WTC11 (cell line): ENCODE measurements around the gene TOB1.
"Not testable (repeated sequence)": the region's sequence is repeated elsewhere in the genome, so short reads cannot be mapped to it uniquely, and the experiment has no call there.

Experiments
- ETV6 ChIP-seq: sonication (generic); formaldehyde crosslinking; IDR thresholded peaks from 2 replicates; pipeline ENCODE4 v1.8.1; 2022; ENCODE audit warnings: mild to moderate bottlenecking, missing genetic modification reagents
- FOXK1 ChIP-seq: sonication (generic); formaldehyde crosslinking; IDR thresholded peaks from 2 replicates; pipeline ENCODE4 v1.8.0; 2022; ENCODE audit warnings: mild to moderate bottlenecking, moderate library complexity, missing genetic modification reagents
- SMAD3 ChIP-seq: sonication (generic); formaldehyde crosslinking; IDR thresholded peaks from 2 replicates; pipeline ENCODE4 v1.8.0; 2022; ENCODE audit warnings: missing genetic modification reagents, mild to moderate bottlenecking, borderline replicate concordance
- SP1 ChIP-seq: sonication (generic); formaldehyde crosslinking; conservative IDR thresholded peaks from 2 replicates; pipeline ENCODE4 v1.8.1; 2022; ENCODE audit warnings: missing genetic modification reagents
- TCF7 ChIP-seq: sonication (generic); formaldehyde crosslinking; IDR thresholded peaks from 2 replicates; pipeline ENCODE4 v1.8.0; 2022; ENCODE audit warnings: mild to moderate bottlenecking, low read depth, missing genetic modification reagents, moderate library complexity
- ZNF416 ChIP-seq: fragments of 250-450 bp; sonication (Bioruptor Pico); IDR thresholded peaks from 2 replicates; pipeline ENCODE4 v1.9.0; 2021; ENCODE audit warnings: mild to moderate bottlenecking, inconsistent platforms
- TF ChIP-seq, protein P1 (sequence below): sonication (generic); formaldehyde crosslinking; IDR thresholded peaks from 2 replicates; pipeline ENCODE4 v1.8.1; 2022; ENCODE audit warnings: low read depth, missing genetic modification reagents, borderline replicate concordance
- TF ChIP-seq, protein P2 (sequence below): sonication (generic); formaldehyde crosslinking; IDR thresholded peaks from 2 replicates; pipeline ENCODE4 v1.8.1; 2023; ENCODE audit warnings: mild to moderate bottlenecking, missing genetic modification reagents
- TF ChIP-seq, protein P3 (sequence below): fragments of 200-600 bp; IDR thresholded peaks from 2 replicates; pipeline ENCODE4 v1.8.0; 2022; ENCODE audit warnings: antibody characterized with exemption
- TF ChIP-seq, protein P4 (sequence below): sonication (generic); formaldehyde crosslinking; IDR thresholded peaks from 2 replicates; pipeline ENCODE4 v1.8.1; 2023; ENCODE audit warnings: mild to moderate bottlenecking, missing genetic modification reagents, moderate library complexity

DNA sequence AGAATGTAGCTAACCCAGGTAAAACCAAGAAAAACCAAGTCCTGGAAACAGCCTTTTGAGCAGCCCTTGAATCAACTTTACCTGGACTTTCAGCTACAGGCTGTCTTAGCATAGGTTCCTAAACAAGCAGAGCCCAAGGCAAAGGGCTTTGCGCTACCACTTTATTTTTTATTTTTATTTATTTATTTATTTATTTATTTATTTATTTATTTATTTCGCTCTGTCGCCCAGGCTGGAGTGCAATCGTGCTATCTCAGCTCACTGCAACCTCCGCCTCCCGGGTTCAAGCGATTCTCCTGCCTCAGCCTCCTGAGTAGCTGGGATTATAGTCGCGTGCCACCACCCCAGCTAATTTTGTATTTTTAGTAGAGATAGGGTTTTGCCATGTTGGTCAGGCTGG, 10.9 kb upstream of the TOB1 start:
- TF ChIP-seq, protein P1, sequence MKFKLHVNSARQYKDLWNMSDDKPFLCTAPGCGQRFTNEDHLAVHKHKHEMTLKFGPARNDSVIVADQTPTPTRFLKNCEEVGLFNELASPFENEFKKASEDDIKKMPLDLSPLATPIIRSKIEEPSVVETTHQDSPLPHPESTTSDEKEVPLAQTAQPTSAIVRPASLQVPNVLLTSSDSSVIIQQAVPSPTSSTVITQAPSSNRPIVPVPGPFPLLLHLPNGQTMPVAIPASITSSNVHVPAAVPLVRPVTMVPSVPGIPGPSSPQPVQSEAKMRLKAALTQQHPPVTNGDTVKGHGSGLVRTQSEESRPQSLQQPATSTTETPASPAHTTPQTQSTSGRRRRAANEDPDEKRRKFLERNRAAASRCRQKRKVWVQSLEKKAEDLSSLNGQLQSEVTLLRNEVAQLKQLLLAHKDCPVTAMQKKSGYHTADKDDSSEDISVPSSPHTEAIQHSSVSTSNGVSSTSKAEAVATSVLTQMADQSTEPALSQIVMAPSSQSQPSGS (CRISPR knock-in tag): not testable (repeated sequence)
- TF ChIP-seq, protein P2, sequence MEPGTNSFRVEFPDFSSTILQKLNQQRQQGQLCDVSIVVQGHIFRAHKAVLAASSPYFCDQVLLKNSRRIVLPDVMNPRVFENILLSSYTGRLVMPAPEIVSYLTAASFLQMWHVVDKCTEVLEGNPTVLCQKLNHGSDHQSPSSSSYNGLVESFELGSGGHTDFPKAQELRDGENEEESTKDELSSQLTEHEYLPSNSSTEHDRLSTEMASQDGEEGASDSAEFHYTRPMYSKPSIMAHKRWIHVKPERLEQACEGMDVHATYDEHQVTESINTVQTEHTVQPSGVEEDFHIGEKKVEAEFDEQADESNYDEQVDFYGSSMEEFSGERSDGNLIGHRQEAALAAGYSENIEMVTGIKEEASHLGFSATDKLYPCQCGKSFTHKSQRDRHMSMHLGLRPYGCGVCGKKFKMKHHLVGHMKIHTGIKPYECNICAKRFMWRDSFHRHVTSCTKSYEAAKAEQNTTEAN (CRISPR knock-in tag): not testable (repeated sequence)
- TF ChIP-seq, protein P3, sequence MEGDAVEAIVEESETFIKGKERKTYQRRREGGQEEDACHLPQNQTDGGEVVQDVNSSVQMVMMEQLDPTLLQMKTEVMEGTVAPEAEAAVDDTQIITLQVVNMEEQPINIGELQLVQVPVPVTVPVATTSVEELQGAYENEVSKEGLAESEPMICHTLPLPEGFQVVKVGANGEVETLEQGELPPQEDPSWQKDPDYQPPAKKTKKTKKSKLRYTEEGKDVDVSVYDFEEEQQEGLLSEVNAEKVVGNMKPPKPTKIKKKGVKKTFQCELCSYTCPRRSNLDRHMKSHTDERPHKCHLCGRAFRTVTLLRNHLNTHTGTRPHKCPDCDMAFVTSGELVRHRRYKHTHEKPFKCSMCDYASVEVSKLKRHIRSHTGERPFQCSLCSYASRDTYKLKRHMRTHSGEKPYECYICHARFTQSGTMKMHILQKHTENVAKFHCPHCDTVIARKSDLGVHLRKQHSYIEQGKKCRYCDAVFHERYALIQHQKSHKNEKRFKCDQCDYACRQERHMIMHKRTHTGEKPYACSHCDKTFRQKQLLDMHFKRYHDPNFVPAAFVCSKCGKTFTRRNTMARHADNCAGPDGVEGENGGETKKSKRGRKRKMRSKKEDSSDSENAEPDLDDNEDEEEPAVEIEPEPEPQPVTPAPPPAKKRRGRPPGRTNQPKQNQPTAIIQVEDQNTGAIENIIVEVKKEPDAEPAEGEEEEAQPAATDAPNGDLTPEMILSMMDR: not testable (repeated sequence)
- TF ChIP-seq SP1 (CRISPR knock-in tag); SMAD3; TCF7; FOXK1 (CRISPR knock-in tag); ZNF416; ETV6 (CRISPR knock-in tag): not testable (repeated sequence)
- TF ChIP-seq, protein P4, sequence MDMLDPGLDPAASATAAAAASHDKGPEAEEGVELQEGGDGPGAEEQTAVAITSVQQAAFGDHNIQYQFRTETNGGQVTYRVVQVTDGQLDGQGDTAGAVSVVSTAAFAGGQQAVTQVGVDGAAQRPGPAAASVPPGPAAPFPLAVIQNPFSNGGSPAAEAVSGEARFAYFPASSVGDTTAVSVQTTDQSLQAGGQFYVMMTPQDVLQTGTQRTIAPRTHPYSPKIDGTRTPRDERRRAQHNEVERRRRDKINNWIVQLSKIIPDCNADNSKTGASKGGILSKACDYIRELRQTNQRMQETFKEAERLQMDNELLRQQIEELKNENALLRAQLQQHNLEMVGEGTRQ (CRISPR knock-in tag): not testable (repeated sequence)
